ENCODE measurements around the gene SUPT6H. TPM values are rescaled to one million over a fixed set of nuclear protein-coding genes. Genes with fewer than 3 reads are reported as not detected.

The SUPT6H gene
- total and polyA plus RNA-seq, 2 experiments from 2014 or later = 26.5 to 39.7 TPM

- in situ Hi-C loops (cut with MboI) = no loop called here
- Histone ChIP-seq H3K79me2 (ENCODE audit: insufficient read depth) (no peaks in the 10 kb centered on the region), H4K20me1 (ENCODE audit: insufficient read depth) (no peaks in the 10 kb centered on the region), H3K9ac (no peak overlapping the region), H3K27ac (no peak overlapping the region), H3F3A (ENCODE audit: insufficient read depth) (peaks cover 4% of the 10 kb centered on the region; the same call in 1 of the 2 replicates), H3K36me3 (ENCODE audit: low read depth) (no peaks in the 10 kb centered on the region), H3K9me3 (ENCODE audit: low read depth) (no peaks in the 10 kb centered on the region), H3K4me1 (ENCODE audit: insufficient read depth) (peaks cover under 1% of the 10 kb centered on the region; the same call in 1 of the 2 replicates), H3K9me2 (ENCODE audit: insufficient read depth) (no peaks in the 10 kb centered on the region), H3K27me3 (replicated peaks; ENCODE audit: insufficient read depth) (no peaks in the 10 kb centered on the region), H3K4me2 (ENCODE audit: unreplicated experiment) (no peak overlapping the region), H3K4me3 (no peak overlapping the region), H2AFZ (no peak overlapping the region)
- no peak for TF ChIP-seq EZH2 (IDR thresholded peaks at IDR 0.05; ENCODE audit: insufficient read depth, poor library complexity, severe bottlenecking)
- TF ChIP-seq EZH2phosphoT487 (IDR thresholded peaks at IDR 0.05; ENCODE audit: insufficient read depth, low read depth) = no peak
- DNase-seq = no peak
- WGBS, 2 experiments (ENCODE audit: low coverage in 1 of 2, low lambda C conversion rate in 2 of 2, missing lambda C conversion rate in 2 of 2) = 90 to 97% methylated on average over 12 of the region's 12 CpGs
These were observed 75.3 kb downstream of the SUPT6H start for GRCh38 chr17:28737316-28737715.

GRCh38 chr17:28737770-28738679, 76.0 kb downstream of the SUPT6H start:
- H3K9ac ChIP-seq = no peak overlapping the region
- no peaks in the 10 kb centered on the region for H3K79me2 ChIP-seq (ENCODE audit: insufficient read depth)
- H3K36me3 ChIP-seq (ENCODE audit: low read depth) = no peaks in the 10 kb centered on the region
- H3K9me3 ChIP-seq (ENCODE audit: low read depth) = no peaks in the 10 kb centered on the region
- peaks cover 11% of the 10 kb centered on the region; the same call in 1 of the 2 replicates for H3F3A ChIP-seq (ENCODE audit: insufficient read depth)
- no peak overlapping the region for H3K4me3 ChIP-seq
- in situ Hi-C loops (cut with MboI) = no loop called here
- H3K27ac ChIP-seq = no peak overlapping the region
- H3K4me2 ChIP-seq (ENCODE audit: unreplicated experiment) = no peak overlapping the region
- H4K20me1 ChIP-seq (ENCODE audit: insufficient read depth) = no peaks in the 10 kb centered on the region
- H3K4me1 ChIP-seq (ENCODE audit: insufficient read depth) = peaks cover 7% of the 10 kb centered on the region
- H2AFZ ChIP-seq = no peak overlapping the region
- 84 to 88% methylated on average over 18 to 22 of the region's 22 CpGs for WGBS, 2 experiments (ENCODE audit: low coverage in 1 of 2, low lambda C conversion rate in 2 of 2, missing lambda C conversion rate in 2 of 2)
- TF ChIP-seq EZH2phosphoT487 (IDR thresholded peaks at IDR 0.05; ENCODE audit: insufficient read depth, low read depth) = no peak
- TF ChIP-seq EZH2 (IDR thresholded peaks at IDR 0.05; ENCODE audit: insufficient read depth, poor library complexity, severe bottlenecking) = no peak
- H3K27me3 ChIP-seq (replicated peaks; ENCODE audit: insufficient read depth) = no peaks in the 10 kb centered on the region
- no peaks in the 10 kb centered on the region for H3K9me2 ChIP-seq (ENCODE audit: insufficient read depth)
- no peak for DNase-seq

- TF ChIP-seq EZH2 (IDR thresholded peaks at IDR 0.05; ENCODE audit: insufficient read depth, poor library complexity, severe bottlenecking) (no peak), EZH2phosphoT487 (IDR thresholded peaks at IDR 0.05; ENCODE audit: insufficient read depth, low read depth) (no peak)
- no peaks in the 10 kb centered on the region for H3K9me2 ChIP-seq (ENCODE audit: insufficient read depth)
- H3K4me2 ChIP-seq (ENCODE audit: unreplicated experiment) = no peak overlapping the region
- no peaks in the 10 kb centered on the region for H3K79me2 ChIP-seq (ENCODE audit: insufficient read depth)
- H4K20me1 ChIP-seq (ENCODE audit: insufficient read depth) = no peaks in the 10 kb centered on the region
- WGBS, 2 experiments (ENCODE audit: low coverage in 1 of 2, low lambda C conversion rate in 2 of 2, missing lambda C conversion rate in 2 of 2) = 84 to 87% methylated on average over 10 of the region's 10 CpGs
- H3K4me3 ChIP-seq = no peak overlapping the region
- H2AFZ ChIP-seq = no peak overlapping the region
- no peak overlapping the region for H3K9ac ChIP-seq
- H3K9me3 ChIP-seq (ENCODE audit: low read depth) = no peaks in the 10 kb centered on the region
- H3F3A ChIP-seq (ENCODE audit: insufficient read depth) = peaks cover 14% of the 10 kb centered on the region; the same call in 1 of the 2 replicates
- H3K27me3 ChIP-seq (replicated peaks; ENCODE audit: insufficient read depth) = no peaks in the 10 kb centered on the region
- in situ Hi-C loops (cut with MboI) = no loop called here
- DNase-seq = no peak
- H3K36me3 ChIP-seq (ENCODE audit: low read depth) = no peaks in the 10 kb centered on the region
- no peak overlapping the region for H3K27ac ChIP-seq
- H3K4me1 ChIP-seq (ENCODE audit: insufficient read depth) = peaks cover 11% of the 10 kb centered on the region
These were observed 76.8 kb downstream of the SUPT6H start for GRCh38 chr17:28738680-28739384.
